GM19397 (cell line): ENCODE results near the gene ZNF726.
A peak's percentile ranks its signal among the peaks of the same experiment; 100 is the strongest.
"Not testable (repeated sequence)": the region's sequence is repeated elsewhere in the genome, so short reads cannot be mapped to it uniquely, and the experiment has no call there.

ENCODE experiments used
- ATAC-seq: cut with Tn5 transposase; IDR thresholded peaks from one replicate; pipeline ENCODE4 v1.9.1; 2021; ENCODE audit warnings: mild to moderate bottlenecking, moderate library complexity; ENCODE audit not compliant: unreplicated experiment

ZNF726 gene

GRCh38 chr19:23914402-23915286 lies at the start of gene ZNF726:
TSS of gene ZNF726 (plus strand) at chr19:23914886. CDS start at chr19:23914995, 109 bp downstream.
- ATAC-seq: peak; percentile 97

- no peak for ATAC-seq
Measured at GRCh38 chr19:23867895-23868294, 46.8 kb upstream of the ZNF726 start.

GRCh38 chr19:23868630-23869029 lies 46.1 kb upstream of the ZNF726 start:
- ATAC-seq: no peak

GRCh38 chr19:23872282-23872919 lies 42.3 kb upstream of the ZNF726 start:
- ATAC-seq: no peak

- no peak for ATAC-seq
Measured at GRCh38 chr19:23876261-23876660, 38.4 kb upstream of the ZNF726 start.

- ATAC-seq: not testable (repeated sequence)
Measured at GRCh38 chr19:23876756-23877155, 37.9 kb upstream of the ZNF726 start.

GRCh38 chr19:23882493-23882892 lies 32.2 kb upstream of the ZNF726 start:
- no peak for ATAC-seq

GRCh38 chr19:23884363-23884762 lies 30.3 kb upstream of the ZNF726 start:
- ATAC-seq: no peak

- no peak for ATAC-seq
Measured at GRCh38 chr19:23887642-23888041, 27.0 kb upstream of the ZNF726 start.

- ATAC-seq: not testable (repeated sequence)
Measured at GRCh38 chr19:23896096-23896495, 18.6 kb upstream of the ZNF726 start.

- no peak for ATAC-seq
Measured at GRCh38 chr19:23896912-23897311, 17.8 kb upstream of the ZNF726 start.

GRCh38 chr19:23901360-23901759 lies 13.3 kb upstream of the ZNF726 start:
- ATAC-seq: no peak

GRCh38 chr19:23904406-23904805 lies 10.3 kb upstream of the ZNF726 start:
- ATAC-seq: no peak

GRCh38 chr19:23905771-23906170 lies 8.9 kb upstream of the ZNF726 start:
- no peak for ATAC-seq

- no peak for ATAC-seq
Measured at GRCh38 chr19:23906835-23907234, 7.9 kb upstream of the ZNF726 start.

GRCh38 chr19:23908165-23908564 lies 6.5 kb upstream of the ZNF726 start:
- ATAC-seq: no peak

GRCh38 chr19:23909222-23909621 lies 5.5 kb upstream of the ZNF726 start:
- ATAC-seq: no peak

GRCh38 chr19:23913931-23914330 lies 755 bp upstream of the ZNF726 start:
- no peak for ATAC-seq

GRCh38 chr19:23916991-23917390 lies 2.3 kb downstream of the ZNF726 start:
- ATAC-seq: no peak

- no peak for ATAC-seq
Measured at GRCh38 chr19:23917856-23918255, 3.2 kb downstream of the ZNF726 start.

- no peak for ATAC-seq
Measured at GRCh38 chr19:23925285-23925684, 10.6 kb downstream of the ZNF726 start.

GRCh38 chr19:23932878-23933277 lies 18.2 kb downstream of the ZNF726 start:
- no peak for ATAC-seq
